Measurements from ENCODE around the gene HOXB5.

Gene HOXB5

DNA sequence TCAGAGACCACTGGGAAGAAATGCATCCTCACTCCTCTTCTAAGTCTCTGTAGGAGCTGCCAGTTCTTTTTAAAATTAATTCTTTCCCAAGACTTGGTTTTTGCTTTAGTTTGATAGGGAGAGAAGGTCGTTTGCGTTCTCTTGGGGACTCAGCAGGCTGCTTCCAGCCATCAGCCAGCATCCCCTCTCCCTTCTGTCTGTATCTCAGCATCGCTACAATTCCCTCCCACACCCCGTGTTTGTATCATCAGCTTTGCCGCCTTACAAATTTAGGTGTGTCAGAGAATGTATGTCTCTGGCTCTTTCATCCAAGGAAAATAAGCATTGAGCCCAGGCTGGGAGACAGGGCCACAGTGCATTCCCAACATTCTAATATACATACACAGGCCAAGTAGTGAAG is 5.8 kb upstream of the HOXB5 start:
- H3K4me1 ChIP-seq, result no peaks in the 10 kb centered on the region
- no peak overlapping the region for H3K4me3 ChIP-seq (ENCODE audit: low read depth, low read length)
- TF ChIP-seq, protein P1, sequence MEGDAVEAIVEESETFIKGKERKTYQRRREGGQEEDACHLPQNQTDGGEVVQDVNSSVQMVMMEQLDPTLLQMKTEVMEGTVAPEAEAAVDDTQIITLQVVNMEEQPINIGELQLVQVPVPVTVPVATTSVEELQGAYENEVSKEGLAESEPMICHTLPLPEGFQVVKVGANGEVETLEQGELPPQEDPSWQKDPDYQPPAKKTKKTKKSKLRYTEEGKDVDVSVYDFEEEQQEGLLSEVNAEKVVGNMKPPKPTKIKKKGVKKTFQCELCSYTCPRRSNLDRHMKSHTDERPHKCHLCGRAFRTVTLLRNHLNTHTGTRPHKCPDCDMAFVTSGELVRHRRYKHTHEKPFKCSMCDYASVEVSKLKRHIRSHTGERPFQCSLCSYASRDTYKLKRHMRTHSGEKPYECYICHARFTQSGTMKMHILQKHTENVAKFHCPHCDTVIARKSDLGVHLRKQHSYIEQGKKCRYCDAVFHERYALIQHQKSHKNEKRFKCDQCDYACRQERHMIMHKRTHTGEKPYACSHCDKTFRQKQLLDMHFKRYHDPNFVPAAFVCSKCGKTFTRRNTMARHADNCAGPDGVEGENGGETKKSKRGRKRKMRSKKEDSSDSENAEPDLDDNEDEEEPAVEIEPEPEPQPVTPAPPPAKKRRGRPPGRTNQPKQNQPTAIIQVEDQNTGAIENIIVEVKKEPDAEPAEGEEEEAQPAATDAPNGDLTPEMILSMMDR (IDR thresholded peaks at IDR 0.05; ENCODE audit: low read depth, low read length), result no peak
- no peaks in the 10 kb centered on the region for H3K36me3 ChIP-seq
- H3K9me3 ChIP-seq, result no peaks in the 10 kb centered on the region
- peaks cover 100% of the 10 kb centered on the region for H3K27me3 ChIP-seq
- DNase-seq, result no peak

- Histone ChIP-seq H3K27me3 (peaks cover 100% of the 10 kb centered on the region), H3K9me3 (no peaks in the 10 kb centered on the region), H3K4me3 (ENCODE audit: low read depth, low read length) (no peak overlapping the region), H3K4me1 (no peaks in the 10 kb centered on the region), H3K36me3 (no peaks in the 10 kb centered on the region)
- TF ChIP-seq, protein P1 (IDR thresholded peaks at IDR 0.05; ENCODE audit: low read depth, low read length), result no peak
- DNase-seq, result no peak
Measured at GRCh38 chr17:48598736-48599135, 5.2 kb upstream of the HOXB5 start.

GRCh38 chr17:48597778-48598631 is 4.4 kb upstream of the HOXB5 start:
- TF ChIP-seq, protein P1 (IDR thresholded peaks at IDR 0.05; ENCODE audit: low read depth, low read length), result no peak
- Histone ChIP-seq H3K9me3 (no peaks in the 10 kb centered on the region), H3K4me3 (ENCODE audit: low read depth, low read length) (no peak overlapping the region), H3K36me3 (no peaks in the 10 kb centered on the region), H3K27me3 (peaks cover 97% of the 10 kb centered on the region), H3K4me1 (no peaks in the 10 kb centered on the region)
- no peak for DNase-seq

DNA sequence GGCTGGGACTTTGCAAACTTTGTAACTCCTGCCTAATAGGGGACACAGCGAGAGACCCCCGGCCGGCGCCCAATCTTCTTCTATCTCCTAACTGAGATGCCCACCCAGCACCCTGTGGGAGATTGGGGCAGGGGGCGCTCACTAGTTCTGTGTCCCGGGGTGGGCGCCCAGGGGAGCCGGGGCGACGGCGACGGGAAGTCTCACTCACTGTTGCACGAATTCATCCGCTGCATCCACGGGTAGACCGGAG is 3.9 kb upstream of the HOXB5 start:
- H3K4me3 ChIP-seq (ENCODE audit: low read depth, low read length), result no peak overlapping the region
- no peak for DNase-seq
- H3K9me3 ChIP-seq, result no peaks in the 10 kb centered on the region
- no peaks in the 10 kb centered on the region for H3K36me3 ChIP-seq
- H3K4me1 ChIP-seq, result no peaks in the 10 kb centered on the region
- peaks cover 97% of the 10 kb centered on the region for H3K27me3 ChIP-seq
- TF ChIP-seq, protein P1 (IDR thresholded peaks at IDR 0.05; ENCODE audit: low read depth, low read length), result no peak

DNA sequence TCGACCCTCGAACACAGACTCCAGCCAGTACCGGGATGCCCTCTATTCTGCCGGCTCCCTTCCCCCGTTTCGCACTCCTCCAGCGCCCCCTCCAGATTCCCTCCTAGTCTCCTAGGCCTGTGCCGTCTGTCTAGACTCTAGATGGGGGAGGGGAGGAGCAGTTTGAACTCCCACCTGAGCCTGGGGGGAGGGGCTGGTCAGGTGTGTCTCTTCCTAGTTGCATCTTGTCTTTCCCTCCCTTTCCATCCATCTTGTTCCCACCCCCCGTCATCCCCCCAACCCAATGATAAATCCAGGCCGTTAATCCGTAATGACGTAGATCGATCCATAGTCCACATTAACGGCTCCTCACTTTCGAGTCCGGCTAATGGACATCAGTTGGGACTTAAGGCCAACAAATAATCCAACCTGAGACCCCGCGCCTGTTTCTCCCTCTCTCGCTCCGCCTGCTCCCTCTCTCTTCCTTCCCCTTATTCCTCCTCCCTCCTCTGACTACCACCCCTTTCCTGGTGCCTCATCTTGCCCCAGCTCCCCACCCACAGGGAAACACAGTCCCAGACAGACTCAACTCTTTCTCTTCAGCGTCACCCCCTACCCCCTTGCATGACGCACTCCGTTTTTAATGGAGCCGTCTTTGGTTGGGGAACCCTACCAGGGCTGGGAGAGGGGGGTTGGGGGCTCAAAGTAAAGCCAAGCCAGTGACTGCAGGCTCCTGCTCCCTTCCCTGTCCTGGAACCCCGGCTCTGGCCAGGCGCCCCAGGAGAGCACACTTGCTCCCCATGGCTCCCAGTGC is 3.4 kb upstream of the HOXB5 start:
- no peaks in the 10 kb centered on the region for H3K4me1 ChIP-seq
- no peak for DNase-seq
- H3K36me3 ChIP-seq, result no peaks in the 10 kb centered on the region

More for the DNA sequence above, 3.4 kb upstream of the HOXB5 start:
- Histone ChIP-seq H3K9me3 (no peaks in the 10 kb centered on the region), H3K4me3 (ENCODE audit: low read depth, low read length) (no peak overlapping the region), H3K27me3 (peaks cover 97% of the 10 kb centered on the region)
- TF ChIP-seq, protein P1 (IDR thresholded peaks at IDR 0.05; ENCODE audit: low read depth, low read length), result no peak

Measured in BE2C (cell line).